Kasumi-1 (cell line): ENCODE measurements around the gene PARVB.
"Not testable (repeated sequence)": the region's sequence is repeated elsewhere in the genome, so short reads cannot be mapped to it uniquely, and the experiment has no call there.

ENCODE experiments used
- DNase-seq, 2 experiments: peaks; one replicate each; lab custom pipeline; 2025; lab: John Stamatoyannopoulos, UW

Gene PARVB

GRCh38 chr22:43998679-43999264 lies 25.3 kb upstream of the PARVB start:
- DNase-seq: no peak

- no peak for DNase-seq
Observed at GRCh38 chr22:43999378-43999777, 24.7 kb upstream of the PARVB start.

GRCh38 chr22:44000123-44000522 lies 24.0 kb upstream of the PARVB start:
- DNase-seq: no peak

- no peak for DNase-seq
Observed at GRCh38 chr22:44001521-44001920, 22.6 kb upstream of the PARVB start.

GRCh38 chr22:44002324-44002723 lies 21.8 kb upstream of the PARVB start:
- no peak for DNase-seq

- no peak for DNase-seq
Observed at GRCh38 chr22:44002997-44003396, 21.1 kb upstream of the PARVB start.

GRCh38 chr22:44003405-44004103 lies 20.5 kb upstream of the PARVB start:
- no peak for DNase-seq

- DNase-seq: no peak
Observed at GRCh38 chr22:44004104-44004460, 20.0 kb upstream of the PARVB start.

GRCh38 chr22:44005524-44005923 lies 18.6 kb upstream of the PARVB start:
- DNase-seq: peak; percentile 89 to 90

GRCh38 chr22:44012162-44012561 lies 11.9 kb upstream of the PARVB start:
- no peak for DNase-seq

GRCh38 chr22:44012591-44012990 lies 11.5 kb upstream of the PARVB start:
- DNase-seq: no peak

GRCh38 chr22:44014241-44014640 lies 9.9 kb upstream of the PARVB start:
- DNase-seq: no peak

- not testable (repeated sequence) for DNase-seq
Observed at GRCh38 chr22:44016586-44016985, 7.5 kb upstream of the PARVB start.

GRCh38 chr22:44018594-44018993 lies 5.5 kb upstream of the PARVB start:
- DNase-seq: no peak

GRCh38 chr22:44019416-44019815 lies 4.7 kb upstream of the PARVB start:
- no peak for DNase-seq

GRCh38 chr22:44019846-44020245 lies 4.3 kb upstream of the PARVB start:
- no peak for DNase-seq

- DNase-seq: no peak
Observed at GRCh38 chr22:44020981-44021380, 3.1 kb upstream of the PARVB start.

GRCh38 chr22:44023404-44024287 lies 456 bp upstream of the PARVB start:
- DNase-seq: peak; percentile 24 to 35

GRCh38 chr22:44025171-44026065 lies 1.3 kb downstream of the PARVB start:
- DNase-seq: peak; percentile 56 to 67

GRCh38 chr22:44026066-44026629 lies 2.0 kb downstream of the PARVB start:
- no peak for DNase-seq

GRCh38 chr22:44026630-44027511 lies 2.8 kb downstream of the PARVB start:
- peak; percentile 94 to 97 for DNase-seq
